ENCODE data around the gene ARPP21.

Gene ARPP21

DNA sequence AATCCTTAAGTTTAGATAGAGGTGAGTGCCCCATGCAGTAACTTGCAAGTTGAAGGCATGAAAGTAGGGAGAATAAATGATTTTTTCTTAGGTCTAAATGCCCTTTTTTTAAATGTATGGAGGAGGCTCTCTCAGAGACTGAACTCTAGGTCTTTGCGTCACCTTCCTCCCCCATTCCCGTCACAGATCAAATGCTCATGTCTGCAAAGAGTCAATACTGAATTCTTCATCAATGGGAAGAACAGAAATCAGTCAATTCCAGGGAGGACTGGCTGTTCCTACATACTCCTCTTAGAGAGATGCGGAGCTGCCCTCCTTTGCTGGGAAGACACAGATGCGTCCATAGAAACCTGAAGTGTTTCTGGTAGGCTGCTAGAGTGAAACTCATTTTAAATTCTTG, 98.2 kb downstream of the ARPP21 start:
- DNase-seq (ENCODE audit: low read depth, low spot score): no peak

DNA sequence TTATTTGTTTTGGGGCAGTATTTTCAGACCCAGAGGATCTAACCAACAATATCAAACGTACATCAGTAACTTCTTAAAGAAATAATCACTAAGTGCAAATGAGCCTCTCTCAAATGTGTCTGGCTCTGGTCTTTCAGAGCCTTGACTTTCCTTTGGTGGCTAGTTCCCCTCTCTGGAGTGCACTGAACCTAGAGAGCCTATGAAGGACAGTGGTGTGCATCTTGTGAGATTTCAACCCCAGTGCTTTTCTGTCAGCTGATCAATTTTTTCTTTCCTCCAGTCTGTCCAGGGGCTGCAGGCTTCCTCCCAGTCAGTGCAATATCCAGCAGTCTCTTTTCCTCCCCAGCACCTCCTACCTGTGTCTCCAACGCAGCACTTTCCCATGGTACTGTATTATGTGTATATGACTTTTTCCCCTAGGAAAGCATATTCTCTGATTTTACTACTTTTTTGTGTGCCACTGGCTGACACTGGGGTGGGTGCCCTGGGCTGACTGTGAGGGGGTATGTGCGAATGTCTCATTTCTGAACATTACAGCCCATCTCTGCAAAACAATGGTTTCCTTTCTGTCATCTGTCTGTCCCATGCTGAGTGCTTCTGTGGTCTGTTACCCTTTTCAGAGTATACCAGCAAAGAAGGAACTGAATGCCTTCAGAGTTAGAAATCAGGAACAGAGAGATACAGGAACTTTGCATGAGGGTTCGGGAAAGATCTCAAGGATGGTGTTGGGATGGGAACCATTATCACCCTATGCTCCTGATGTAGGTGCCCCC, 98.8 kb downstream of the ARPP21 start:
- no peak for DNase-seq (ENCODE audit: low read depth, low spot score)

DNA sequence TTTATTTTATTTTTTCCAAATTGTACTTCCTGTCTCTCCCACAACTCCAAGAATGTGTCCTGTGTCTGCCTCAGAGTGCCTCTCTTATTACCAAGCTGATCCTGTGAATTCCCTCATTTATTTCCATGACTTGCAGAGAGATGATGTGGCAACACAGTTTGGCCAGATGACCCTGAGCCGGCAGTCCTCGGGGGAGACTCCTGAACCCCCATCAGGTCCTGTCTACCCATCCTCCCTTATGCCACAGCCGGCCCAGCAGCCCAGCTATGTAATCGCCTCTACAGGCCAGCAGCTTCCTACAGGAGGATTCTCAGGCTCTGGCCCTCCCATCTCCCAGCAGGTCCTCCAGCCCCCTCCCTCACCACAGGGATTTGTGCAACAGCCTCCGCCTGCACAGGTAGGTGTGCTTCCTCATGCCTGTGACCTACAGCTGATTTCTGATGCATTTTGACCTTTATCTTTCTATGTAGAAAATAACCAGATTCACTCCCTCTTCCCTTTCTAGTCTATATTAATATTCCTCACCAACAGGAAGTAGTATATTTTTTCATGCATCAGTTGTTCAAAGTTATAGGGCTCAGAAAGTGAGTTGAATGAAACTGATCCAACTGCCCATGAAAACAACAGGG, 100.0 kb downstream of the ARPP21 start:
- DNase-seq (ENCODE audit: low read depth, low spot score): no peak

DNA sequence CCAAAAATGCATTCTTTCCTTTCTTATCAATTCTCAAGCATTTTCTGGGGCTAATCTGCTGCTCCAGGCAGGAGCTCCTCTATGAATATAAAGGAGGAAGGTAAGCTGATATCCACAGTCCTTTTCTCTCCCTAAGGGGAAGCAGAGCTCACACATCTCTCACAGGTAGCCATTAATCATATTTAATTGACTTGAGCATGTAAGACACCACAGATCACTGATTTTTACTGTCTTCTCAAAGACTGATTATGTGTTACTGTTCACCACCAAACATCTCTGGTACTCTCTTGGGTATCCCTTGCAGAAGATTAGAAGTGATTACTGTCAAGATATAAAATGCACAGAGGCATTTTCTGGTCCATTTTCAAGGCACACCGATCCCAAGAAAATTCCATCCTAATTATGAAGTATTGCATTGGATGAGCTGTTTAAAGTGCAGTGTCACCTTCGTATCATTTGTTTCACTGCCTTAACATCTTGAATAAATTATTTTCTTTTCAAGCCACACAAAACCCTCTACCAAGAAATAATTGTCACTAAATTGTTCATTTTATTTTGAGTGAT, 100.7 kb downstream of the ARPP21 start:
- no peak for DNase-seq (ENCODE audit: low read depth, low spot score)

DNA sequence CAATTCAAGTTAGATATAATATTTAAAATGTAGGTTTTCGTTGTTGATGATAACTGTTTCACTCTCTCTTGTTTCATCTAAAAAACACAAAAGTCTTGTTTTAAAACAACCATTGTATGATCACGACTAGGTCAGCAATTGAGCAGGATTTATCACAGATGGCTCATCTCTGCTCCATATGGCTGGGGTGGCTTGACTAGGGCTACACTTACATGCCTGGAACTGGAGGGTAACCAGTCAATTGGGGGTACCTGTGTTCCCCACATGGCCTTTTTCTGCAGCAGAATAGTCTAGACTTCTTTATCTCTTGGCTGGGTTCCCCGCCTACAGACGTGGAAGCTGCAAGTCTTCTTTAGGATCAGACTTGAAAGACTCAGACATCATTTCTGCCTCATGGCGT, 103.9 kb downstream of the ARPP21 start:
- no peak for DNase-seq (ENCODE audit: low read depth, low spot score)

DNA sequence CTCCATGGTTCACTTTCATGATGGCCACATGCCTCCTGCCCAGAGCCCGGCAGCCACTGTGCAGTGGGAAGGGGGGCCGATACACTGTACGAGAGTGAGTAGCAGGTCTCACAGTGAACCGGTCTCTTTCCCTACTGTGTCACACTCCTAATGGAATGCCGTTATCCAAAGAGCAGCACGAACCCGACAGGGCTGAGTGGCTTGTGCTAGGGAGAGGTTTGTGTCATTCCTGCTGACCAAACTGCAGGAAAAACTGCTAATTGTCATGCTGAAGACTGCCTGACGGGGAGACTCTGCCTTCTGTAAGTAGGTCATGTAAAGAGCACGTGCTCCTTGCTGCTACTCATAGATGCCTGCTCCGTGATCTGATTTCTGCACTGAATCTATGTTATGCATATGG, 105.1 kb downstream of the ARPP21 start:
- no peak for DNase-seq (ENCODE audit: low read depth, low spot score)

DNA sequence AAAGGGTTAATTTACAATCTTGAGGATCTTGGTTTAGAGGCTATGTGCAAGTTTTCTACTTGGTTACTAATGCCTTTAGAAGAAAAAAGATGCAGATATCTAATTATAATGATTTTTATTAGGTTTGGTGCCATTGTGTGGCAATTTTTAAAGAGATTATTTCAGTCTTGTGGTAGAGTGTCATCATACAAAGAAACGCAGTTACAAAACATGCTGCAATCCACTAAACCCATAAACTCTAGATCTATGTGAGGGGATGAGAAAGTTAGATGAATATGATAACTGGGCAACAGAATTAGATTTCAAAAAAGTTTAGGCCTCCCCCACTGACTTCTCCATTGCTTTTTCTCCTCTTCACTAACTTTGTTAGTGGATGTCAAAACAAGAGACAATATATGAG, 106.0 kb downstream of the ARPP21 start:
- DNase-seq (ENCODE audit: low read depth, low spot score): no peak

DNA sequence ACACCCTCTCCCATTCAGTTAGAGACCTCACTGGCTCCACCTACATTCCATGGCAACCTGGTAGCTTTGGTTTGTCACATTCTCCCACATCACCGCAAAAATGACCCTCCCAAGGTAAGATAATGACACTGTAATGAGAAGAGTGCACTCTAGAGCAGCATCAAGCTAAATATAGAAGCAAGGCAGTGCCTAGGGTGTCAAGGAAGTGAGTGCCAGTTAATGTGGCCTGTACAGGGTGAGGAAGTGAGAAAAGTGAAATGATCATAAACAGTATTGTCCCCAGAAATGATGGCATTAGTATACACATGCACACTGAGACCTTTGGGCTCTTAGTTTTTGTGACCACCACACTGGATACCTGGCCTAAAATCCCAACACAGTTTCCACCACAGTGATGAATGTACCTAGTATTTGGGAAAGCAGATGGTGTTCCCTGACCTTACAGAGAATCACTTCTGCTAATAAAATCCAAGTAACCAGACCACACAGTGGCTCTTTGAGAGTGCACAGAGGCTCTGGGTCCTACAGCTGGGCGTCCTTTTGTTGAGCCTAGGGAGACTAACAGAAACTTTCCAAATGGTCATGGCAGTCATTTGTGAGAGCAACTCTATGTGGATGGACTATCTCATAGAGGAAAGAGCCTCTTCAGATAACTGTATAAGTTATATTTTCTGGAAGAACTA, 106.6 kb downstream of the ARPP21 start:
- no peak for DNase-seq (ENCODE audit: low read depth, low spot score)

DNA sequence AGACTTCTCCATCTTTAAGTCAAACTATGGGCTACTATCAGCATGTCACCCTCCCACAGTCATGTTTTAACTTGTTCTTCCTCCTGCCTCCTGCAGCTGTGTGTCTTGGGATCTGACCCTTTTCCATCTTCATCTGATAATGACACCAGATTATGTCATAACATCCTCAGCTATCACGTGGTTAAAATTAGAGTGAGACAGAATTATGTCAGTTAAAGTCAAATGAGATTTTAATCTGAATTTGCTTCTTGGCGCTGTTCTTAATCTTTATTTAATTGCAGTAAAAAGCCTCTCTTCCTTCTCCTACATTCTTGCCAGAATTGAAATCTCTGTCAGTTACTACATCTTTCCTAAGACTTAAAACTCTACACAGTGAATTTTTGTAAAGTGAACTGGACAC, 107.2 kb downstream of the ARPP21 start:
- no peak for DNase-seq (ENCODE audit: low read depth, low spot score)

DNA sequence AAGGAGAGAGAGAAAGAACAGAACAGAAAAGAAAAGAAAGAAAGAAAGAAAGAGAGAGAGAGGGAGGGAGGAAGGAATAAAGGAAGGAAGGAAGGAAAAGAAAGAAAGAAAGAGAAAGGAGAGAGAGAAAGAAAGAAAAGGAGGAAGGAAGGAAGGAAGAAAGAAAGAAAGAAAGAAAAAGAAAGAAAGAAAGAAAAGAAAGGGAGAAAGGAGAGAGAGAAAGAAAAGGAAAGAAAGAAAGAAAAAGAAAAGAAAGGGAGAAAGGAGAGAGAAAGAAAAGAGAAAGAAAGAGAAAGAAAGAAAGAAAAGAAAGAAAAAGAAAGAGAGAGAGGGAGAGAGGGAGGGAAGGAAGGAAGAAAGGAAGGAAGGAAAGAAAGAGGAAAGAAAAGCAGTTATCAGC, 108.8 kb downstream of the ARPP21 start:
- no peak for DNase-seq (ENCODE audit: low read depth, low spot score)

DNA sequence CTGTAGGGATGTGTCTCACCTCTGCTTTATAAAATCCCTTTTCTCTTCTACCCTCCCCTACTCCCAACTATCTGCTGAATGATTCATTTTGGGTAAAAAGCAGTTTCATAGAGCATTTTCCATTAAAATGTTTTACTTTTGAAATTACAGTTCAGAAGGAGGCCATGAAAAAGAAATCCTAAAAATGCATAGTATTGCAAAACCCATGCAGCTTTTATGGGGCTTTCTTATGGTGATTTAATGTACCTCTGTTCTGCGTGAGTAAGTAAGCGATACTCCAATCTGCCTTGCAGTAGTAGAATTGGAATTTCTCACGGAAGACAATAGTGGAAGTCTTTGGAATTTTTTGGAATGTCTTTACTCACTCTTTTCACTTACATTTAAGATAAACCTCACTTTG, 111.9 kb downstream of the ARPP21 start:
- DNase-seq (ENCODE audit: low read depth, low spot score): no peak

DNA sequence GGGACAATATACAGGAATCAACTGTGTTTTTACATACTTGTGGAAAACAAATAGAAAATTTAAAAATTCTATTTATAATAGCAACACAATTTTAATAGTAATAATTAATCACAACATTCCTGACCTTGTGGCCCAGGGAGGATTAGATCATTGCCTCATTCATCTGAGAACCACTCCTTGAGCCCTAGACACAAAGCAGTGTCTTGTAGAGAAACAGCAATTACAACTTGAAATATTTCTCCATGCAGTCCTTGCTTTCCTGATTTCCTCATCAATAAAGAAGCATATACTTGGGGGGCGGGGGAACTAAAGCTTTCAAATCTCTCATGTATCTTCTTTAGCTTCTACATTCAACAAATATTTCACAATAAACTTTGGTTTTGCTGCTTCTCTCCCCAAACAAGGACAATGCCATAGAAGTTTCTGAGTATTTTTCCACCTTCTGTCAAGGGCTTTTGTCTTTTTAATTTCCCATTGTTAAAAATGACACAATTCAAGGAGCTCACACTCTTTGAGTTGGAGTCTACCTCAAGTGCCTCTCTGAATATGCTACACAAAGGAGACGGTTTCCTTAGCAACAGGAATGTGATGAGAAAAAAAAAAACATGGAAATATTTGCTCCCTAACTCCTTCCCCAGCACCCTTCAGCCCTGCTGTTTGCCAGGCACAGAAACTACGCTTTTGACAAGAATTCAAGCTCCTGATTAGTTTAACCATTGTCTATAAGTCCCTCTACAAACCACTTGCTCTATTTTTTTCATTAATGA, 118.8 kb downstream of the ARPP21 start:
- DNase-seq (ENCODE audit: low read depth, low spot score): no peak

DNA sequence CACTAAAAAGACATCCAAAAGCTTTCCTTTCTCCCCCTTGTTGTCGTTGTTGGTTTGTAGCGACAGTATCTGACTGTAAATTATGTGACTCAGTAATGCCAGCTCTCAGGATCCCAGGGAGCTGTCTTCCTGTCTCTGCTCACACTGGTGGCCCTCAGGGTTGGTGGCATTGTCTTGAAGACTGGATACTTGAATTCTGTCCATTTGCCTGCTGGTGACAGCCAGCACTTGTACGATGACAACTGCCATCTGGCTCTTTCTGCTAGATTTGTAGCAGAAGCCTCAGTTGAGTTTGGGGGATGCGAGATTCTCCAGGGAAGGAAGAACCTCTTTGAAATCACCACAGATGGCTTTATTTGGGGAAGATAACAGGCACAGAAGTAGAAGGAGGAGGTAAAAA, 120.8 kb downstream of the ARPP21 start:
- DNase-seq (ENCODE audit: low read depth, low spot score): no peak

DNA sequence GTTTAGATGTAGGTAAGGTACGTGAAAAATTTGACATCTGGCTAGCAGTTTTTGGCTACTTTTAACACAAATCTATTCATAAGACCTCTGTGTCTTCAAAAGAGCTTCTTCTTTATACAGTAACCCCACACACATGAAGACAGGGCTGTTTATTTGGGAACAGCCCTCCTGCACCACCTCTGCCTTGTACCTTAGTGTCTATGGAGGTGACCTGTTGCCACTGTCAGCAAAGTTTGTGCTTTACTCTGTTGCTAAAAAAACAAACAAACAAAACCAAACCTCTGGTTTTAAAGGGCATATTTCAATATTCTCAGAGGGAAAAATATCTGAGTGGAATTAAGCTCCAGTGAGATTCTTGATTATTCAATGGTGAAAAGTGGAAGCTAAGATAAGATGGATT, 122.0 kb downstream of the ARPP21 start:
- DNase-seq (ENCODE audit: low read depth, low spot score): no peak

DNA sequence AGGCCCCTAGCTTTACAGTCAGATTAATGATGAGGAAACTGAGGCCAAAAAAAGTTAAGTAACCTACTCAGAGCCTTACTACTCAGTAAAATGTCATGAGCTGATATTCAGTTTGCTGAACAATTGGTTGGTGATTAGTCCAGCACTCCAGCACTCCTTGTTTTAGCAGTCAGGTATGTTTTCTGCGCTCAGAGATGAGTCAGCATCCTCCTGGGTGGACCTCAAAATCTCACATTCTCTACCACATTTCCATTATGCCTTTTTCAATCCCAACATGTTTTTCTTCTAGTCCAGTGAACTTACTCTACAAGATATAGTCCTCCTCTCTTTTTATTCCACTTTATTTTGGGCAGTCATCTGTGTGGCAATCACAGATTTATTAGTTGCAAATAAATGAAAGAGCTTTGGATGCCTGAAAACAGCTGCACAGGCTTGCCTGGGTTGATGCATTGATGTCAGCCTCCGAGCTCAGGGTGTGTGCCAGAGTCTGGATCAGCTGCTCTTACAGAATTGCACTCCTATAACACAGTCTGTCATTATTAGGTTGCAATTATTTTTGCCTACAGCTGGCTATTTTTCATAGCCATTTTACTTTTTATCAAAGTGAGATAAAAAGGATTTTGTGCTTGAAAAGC, 133.2 kb downstream of the ARPP21 start:
- no peak for DNase-seq (ENCODE audit: low read depth, low spot score)

DNA sequence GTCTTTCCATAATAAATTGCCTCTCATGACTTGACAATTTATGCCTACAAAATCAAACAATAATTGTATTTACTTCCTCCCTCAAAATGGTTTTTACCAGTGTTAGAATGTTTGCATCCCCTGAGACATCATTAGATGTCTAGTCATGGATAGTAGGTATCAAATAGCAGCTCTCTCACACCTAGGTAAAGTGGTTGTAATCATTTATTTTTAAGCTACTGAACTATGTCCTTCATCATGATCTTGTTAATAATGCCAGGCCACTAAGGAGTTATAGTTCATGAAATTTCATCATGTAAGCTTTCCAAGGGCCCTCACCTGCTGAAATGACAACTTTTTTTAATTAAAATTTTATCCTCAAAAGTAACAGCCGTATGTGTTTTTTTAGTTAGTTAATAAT, 134.1 kb downstream of the ARPP21 start:
- no peak for DNase-seq (ENCODE audit: low read depth, low spot score)

DNA sequence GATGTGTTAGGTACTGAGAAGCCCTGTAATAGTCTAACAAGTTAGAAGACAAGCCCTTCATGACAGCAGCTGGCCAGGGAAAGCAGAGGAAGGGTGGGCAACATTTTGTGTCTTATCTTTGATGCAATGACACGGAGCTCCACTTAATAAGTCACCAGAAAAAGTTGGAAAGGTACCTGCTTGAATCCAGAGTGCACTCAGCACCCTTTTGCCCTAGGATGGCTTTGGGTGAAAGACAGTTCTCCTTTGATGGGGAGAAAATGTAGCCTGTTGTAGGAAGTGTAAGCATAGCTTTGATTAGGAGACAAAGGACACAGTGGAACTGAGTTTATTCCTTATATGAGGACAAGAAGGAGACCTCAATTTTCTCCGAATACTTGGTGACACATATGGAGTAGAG, 137.0 kb downstream of the ARPP21 start:
- DNase-seq (ENCODE audit: low read depth, low spot score): no peak

DNA sequence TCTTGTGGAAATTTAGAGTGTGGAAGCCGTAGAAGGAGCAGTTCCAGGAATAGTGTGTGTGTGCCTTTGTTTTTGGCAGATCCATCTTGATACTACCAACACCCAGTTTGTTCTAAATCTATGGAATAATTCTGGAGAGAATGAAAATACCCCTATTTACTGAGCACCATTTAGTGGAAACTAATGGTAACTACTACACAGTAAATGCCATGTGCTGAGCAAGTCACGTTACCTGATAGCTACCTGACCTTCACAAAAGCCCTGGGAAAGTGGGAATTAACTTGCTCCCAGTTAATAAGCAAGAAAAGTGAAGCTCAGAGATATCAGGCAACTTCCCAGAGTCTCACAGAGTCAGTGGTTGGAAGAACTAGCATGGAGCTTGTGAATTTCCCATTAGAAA, 137.7 kb downstream of the ARPP21 start:
- DNase-seq (ENCODE audit: low read depth, low spot score): no peak

DNA sequence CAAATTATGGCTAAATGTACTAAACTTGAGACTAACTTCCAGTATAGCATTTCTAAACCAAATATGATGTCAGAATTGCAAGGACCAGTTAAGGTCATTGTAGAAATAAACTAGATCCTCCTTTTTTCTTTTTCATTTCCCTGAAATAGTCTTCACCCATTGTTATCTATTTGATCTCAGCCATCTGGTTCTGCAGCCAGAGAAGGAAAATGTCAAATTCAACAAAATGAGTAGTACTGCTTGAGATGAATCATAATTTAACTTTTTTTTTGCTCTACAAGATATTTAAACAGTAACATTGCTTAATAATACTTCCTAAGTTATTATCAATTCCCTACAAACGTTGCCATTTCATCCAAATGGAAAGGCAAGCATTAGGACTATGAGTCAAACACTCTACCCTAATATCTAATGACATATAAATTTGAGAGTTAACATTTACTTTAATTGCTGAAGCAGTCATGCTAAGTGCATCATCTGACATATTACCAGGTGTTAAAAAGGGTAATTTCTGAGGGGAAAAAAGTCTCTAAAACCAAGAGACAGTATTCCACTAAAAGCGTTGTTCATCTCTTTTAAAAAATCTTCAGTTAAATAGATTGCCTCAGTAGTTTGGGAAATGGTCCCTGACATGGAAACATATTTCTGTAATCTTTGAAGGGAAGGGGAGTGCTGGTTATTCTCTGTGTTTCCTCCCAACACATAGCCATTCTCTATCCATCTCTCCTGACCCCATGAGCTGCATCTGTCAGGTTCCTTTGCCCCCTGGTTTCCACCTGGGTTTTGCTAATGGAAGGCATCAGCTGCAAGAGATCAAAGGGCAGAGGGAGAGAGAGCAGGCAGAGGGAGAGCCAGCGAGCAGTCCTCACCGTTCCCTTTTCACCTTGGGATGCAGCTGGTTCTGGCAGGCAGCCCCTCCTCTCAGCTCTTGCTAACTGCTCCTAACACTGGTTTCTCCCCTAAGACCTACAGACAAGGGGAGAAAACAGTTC, 138.5 kb downstream of the ARPP21 start:
- DNase-seq (ENCODE audit: low read depth, low spot score): no peak

DNA sequence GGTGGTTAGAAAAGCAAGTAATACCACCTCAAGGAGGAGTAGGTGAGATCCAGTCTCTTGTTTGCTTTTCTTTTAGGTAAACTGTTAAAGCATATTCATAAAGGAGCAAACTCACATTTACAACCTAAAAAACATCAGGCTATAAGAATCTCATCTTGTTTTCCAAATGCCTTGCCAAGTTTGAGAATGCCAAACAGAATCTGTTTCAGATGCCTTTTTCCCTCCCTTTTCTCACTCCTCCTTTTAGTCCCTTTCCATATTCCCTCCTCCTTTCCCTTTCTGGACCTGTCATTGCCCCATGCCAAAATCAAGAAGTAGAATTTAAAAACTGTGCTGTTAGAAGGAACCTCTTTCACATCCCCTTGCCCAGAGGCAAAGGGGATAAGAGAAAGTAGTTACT, 140.3 kb downstream of the ARPP21 start:
- DNase-seq (ENCODE audit: low read depth, low spot score): no peak
